ENCODE data around the gene CACUL1. TPM values are rescaled to one million over a fixed set of nuclear protein-coding genes. Genes with fewer than 3 reads are reported as not detected.
"Not testable (repeated sequence)": the region's sequence is repeated elsewhere in the genome, so short reads cannot be mapped to it uniquely, and the experiment has no call there.

Gene CACUL1
- total RNA-seq, 1 donor from 2014 or later = 32.2 TPM

GRCh38 chr10:118769898-118770600, 15.3 kb upstream of the CACUL1 start:
- intact Hi-C loops (cut with micrococcal nuclease) = no loop called here

GRCh38 chr10:118768041-118768919, 13.5 kb upstream of the CACUL1 start:
- intact Hi-C loops (cut with micrococcal nuclease) = no loop called here

GRCh38 chr10:118767297-118768040, 12.7 kb upstream of the CACUL1 start:
- intact Hi-C loops (cut with micrococcal nuclease) = no loop called here

GRCh38 chr10:118764195-118764594, 9.4 kb upstream of the CACUL1 start:
- intact Hi-C loops (cut with micrococcal nuclease) = no loop called here

GRCh38 chr10:118763202-118763988, 8.6 kb upstream of the CACUL1 start:
- intact Hi-C loops (cut with micrococcal nuclease) = no loop called here

GRCh38 chr10:118760265-118760664, 5.5 kb upstream of the CACUL1 start:
- intact Hi-C loops (cut with micrococcal nuclease) = no loop called here

GRCh38 chr10:118758449-118758848, 3.7 kb upstream of the CACUL1 start:
- intact Hi-C loops (cut with micrococcal nuclease) = loop anchor here (5.0 kb wide), 2 partner anchors 344 to 1114 kb away; partner anchors contain the start of genes DENND10 and MCMBP

- intact Hi-C loops (cut with micrococcal nuclease) = loop anchor here (1.0 to 2.0 kb wide), 7 partner anchors 25 to 1377 kb away; partner anchors contain the start of genes BAG3, PRDX3 and TIAL1
Measured at GRCh38 chr10:118754229-118754555, 578 bp downstream of the CACUL1 start.

GRCh38 chr10:118753331-118754228, 1.2 kb downstream of the CACUL1 start:
- intact Hi-C loops (cut with micrococcal nuclease) = loop anchor here (1.0 to 2.0 kb wide), 7 partner anchors 24 to 1377 kb away; partner anchors contain the start of genes BAG3, PRDX3 and TIAL1

GRCh38 chr10:118752409-118752808, 2.4 kb downstream of the CACUL1 start:
- intact Hi-C loops (cut with micrococcal nuclease) = no loop called here

GRCh38 chr10:118751265-118751664, 3.5 kb downstream of the CACUL1 start:
- intact Hi-C loops (cut with micrococcal nuclease) = no loop called here

GRCh38 chr10:118748041-118748440, 6.7 kb downstream of the CACUL1 start:
- intact Hi-C loops (cut with micrococcal nuclease) = no loop called here

GRCh38 chr10:118746246-118746645, 8.5 kb downstream of the CACUL1 start:
- intact Hi-C loops (cut with micrococcal nuclease) = no loop called here

- intact Hi-C loops (cut with micrococcal nuclease) = no loop called here
Measured at GRCh38 chr10:118745056-118745455, 9.7 kb downstream of the CACUL1 start.

GRCh38 chr10:118744346-118744918, 10.3 kb downstream of the CACUL1 start:
- intact Hi-C loops (cut with micrococcal nuclease) = not testable (repeated sequence)

GRCh38 chr10:118742782-118743181, 12.0 kb downstream of the CACUL1 start:
- intact Hi-C loops (cut with micrococcal nuclease) = no loop called here

GRCh38 chr10:118742032-118742431, 12.7 kb downstream of the CACUL1 start:
- intact Hi-C loops (cut with micrococcal nuclease) = no loop called here

GRCh38 chr10:118738406-118738805, 16.4 kb downstream of the CACUL1 start:
- intact Hi-C loops (cut with micrococcal nuclease) = no loop called here

- intact Hi-C loops (cut with micrococcal nuclease) = no loop called here
Measured at GRCh38 chr10:118737603-118738302, 17.0 kb downstream of the CACUL1 start.

All from T-helper 1 cell treated with Interleukin-12 subunit alpha and Interleukin-12 subunit beta and Interleukin-4 antibody, amounts not matched to agents 30 ng/mL and 1 ng/mL, for 36 hours (primary cell).